BE2C (cell line): Measurements from ENCODE around the gene EYS.

Experiments
- DNase-seq: peaks from one replicate; pipeline ENCODE4 v3.0.0-alpha.2; 2020
- H3K27me3 ChIP-seq: fragments of 250-450 bp; sonication (Bioruptor Pico); 2 replicates; pipeline ENCODE4 v1.5.1; 2020; ENCODE audit warnings: mild to moderate bottlenecking
- H3K36me3 ChIP-seq: fragments of 250-450 bp; sonication (Bioruptor Pico); 2 replicates; pipeline ENCODE4 v1.5.1; 2020; ENCODE audit warnings: mild to moderate bottlenecking
- H3K4me1 ChIP-seq: fragments of 250-450 bp; sonication (Bioruptor Pico); 2 replicates; pipeline ENCODE4 v1.5.1; 2020
- H3K4me3 ChIP-seq: 2 replicates; pipeline ENCODE4 v1.5.1; 2011; ENCODE audit warnings: low read depth, low read length
- H3K9me3 ChIP-seq: fragments of 250-450 bp; sonication (Bioruptor Pico); 2 replicates; pipeline ENCODE4 v1.5.1; 2020
- TF ChIP-seq, protein P1 (sequence below): IDR thresholded peaks from 2 replicates; pipeline ENCODE4 v1.5.1; 2012; ENCODE audit warnings: mild to moderate bottlenecking, low read depth, low read length

The EYS gene

DNA sequence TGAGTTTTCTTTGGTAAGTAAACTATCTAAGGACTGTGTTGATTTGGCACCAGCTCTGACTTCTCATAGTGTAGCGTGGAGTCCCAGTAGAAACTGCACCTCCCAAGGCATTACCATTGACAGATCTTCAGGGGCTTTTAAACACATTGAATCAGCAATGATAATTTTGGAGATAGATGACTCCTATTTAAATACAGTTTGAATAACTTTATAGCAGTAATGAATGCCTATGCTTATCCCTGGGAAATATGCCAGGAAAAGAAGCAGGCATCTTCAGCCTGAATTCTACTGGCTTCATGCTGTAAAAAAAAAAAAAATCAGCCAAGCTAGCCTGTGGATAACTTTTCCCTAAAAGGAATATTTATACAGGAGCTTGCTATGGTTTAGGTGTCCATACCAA, 895.9 kb downstream of the EYS start:
- Histone ChIP-seq H3K27me3 (no peaks in the 10 kb centered on the region), H3K4me3 (no peak overlapping the region), H3K36me3 (no peaks in the 10 kb centered on the region), H3K9me3 (no peaks in the 10 kb centered on the region), H3K4me1 (peaks cover 17% of the 10 kb centered on the region)
- DNase-seq = no peak
- TF ChIP-seq, protein P1, sequence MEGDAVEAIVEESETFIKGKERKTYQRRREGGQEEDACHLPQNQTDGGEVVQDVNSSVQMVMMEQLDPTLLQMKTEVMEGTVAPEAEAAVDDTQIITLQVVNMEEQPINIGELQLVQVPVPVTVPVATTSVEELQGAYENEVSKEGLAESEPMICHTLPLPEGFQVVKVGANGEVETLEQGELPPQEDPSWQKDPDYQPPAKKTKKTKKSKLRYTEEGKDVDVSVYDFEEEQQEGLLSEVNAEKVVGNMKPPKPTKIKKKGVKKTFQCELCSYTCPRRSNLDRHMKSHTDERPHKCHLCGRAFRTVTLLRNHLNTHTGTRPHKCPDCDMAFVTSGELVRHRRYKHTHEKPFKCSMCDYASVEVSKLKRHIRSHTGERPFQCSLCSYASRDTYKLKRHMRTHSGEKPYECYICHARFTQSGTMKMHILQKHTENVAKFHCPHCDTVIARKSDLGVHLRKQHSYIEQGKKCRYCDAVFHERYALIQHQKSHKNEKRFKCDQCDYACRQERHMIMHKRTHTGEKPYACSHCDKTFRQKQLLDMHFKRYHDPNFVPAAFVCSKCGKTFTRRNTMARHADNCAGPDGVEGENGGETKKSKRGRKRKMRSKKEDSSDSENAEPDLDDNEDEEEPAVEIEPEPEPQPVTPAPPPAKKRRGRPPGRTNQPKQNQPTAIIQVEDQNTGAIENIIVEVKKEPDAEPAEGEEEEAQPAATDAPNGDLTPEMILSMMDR = no peak

GRCh38 chr6:64807785-64808184, 899.2 kb downstream of the EYS start:
- no peak for DNase-seq
- Histone ChIP-seq H3K4me1 (peaks cover 1% of the 10 kb centered on the region), H3K9me3 (no peaks in the 10 kb centered on the region), H3K4me3 (no peak overlapping the region), H3K36me3 (no peaks in the 10 kb centered on the region), H3K27me3 (no peaks in the 10 kb centered on the region)
- TF ChIP-seq, protein P1 = no peak

DNA sequence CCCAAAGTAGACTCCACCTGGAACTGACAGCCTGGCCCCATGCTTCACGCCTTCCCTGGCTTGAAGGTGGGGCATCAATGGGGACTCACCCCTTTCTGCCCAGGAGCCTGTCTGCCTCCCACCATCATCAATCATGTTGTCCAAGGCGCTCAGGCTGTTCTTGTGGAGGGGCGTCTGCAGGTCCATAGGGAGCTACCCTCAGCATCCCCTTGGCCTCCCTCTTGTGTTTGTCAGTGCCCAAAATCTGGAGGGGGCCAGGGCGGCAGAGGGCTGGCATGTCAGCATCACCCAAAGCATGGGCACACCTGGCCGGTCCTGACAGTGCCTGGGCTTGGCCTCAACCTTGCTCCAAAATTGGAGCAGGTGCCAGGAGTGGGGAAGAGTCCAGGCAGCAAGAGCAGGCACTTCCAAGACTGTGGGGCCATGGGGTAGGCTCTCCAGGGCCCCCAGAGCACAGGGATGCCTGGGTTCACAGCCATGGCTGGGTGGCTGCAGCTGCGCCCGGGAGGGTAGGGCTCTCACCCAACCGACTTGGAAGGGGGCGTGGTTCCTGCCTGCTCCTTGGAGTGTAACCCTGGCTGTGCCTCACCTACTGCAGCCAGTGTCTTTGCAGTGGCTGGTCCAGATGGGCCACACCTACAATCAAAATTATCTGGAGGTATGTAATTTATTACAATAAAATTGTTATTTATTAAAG, 903.4 kb downstream of the EYS start:
- Histone ChIP-seq H3K27me3 (no peaks in the 10 kb centered on the region), H3K4me1 (no peaks in the 10 kb centered on the region), H3K36me3 (no peaks in the 10 kb centered on the region), H3K9me3 (no peaks in the 10 kb centered on the region), H3K4me3 (no peak overlapping the region)
- TF ChIP-seq, protein P1 = no peak
- no peak for DNase-seq

DNA sequence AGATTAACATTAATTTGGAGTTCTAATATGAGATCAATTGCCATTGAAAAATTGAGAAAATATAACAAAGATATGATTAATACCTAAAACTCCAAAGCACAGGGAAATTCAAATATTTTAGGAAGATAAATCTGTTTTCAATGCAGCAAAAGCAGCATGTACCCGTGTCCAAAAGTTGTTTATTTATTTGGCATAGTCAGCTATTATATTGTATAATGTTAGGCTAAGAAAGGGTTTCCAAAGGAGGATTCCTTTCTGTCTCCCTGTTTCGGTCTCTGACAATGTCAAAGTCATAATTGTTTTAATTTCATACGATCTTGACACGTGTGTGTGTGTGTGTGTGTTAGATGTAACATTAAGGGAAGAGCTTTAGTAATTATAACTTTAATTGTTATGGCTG, 914.5 kb downstream of the EYS start:
- H3K36me3 ChIP-seq = no peaks in the 10 kb centered on the region
- TF ChIP-seq, protein P1 = no peak
- no peak overlapping the region for H3K4me3 ChIP-seq
- H3K4me1 ChIP-seq = no peaks in the 10 kb centered on the region
- no peaks in the 10 kb centered on the region for H3K27me3 ChIP-seq
- H3K9me3 ChIP-seq = no peaks in the 10 kb centered on the region
- no peak for DNase-seq

- Histone ChIP-seq H3K36me3 (no peaks in the 10 kb centered on the region), H3K4me3 (no peak overlapping the region), H3K4me1 (no peaks in the 10 kb centered on the region), H3K27me3 (no peaks in the 10 kb centered on the region), H3K9me3 (no peaks in the 10 kb centered on the region)
- TF ChIP-seq, protein P1 = no peak
- DNase-seq = no peak
Observed at GRCh38 chr6:64789476-64789875, 917.5 kb downstream of the EYS start.

DNA sequence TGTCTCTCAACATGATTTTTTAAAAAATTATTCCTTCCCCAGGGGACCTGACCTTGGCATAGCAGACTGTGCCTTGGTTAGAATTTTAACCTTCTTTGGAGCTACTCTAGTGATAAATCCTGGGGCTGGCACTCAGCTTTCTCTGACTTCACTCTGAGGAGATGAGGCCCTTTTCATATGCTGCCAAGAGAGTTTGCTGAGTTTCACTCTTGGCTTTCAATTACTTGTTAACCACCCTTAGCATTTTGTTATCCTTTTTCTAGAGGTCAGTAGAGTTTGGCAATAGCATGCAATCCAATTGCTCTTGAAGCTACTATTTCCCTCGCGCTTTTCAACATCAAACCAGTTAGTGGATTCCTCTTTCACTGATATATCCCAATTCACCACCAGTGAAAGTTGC, 920.3 kb downstream of the EYS start:
- no peaks in the 10 kb centered on the region for H3K4me1 ChIP-seq
- no peaks in the 10 kb centered on the region for H3K27me3 ChIP-seq
- no peak overlapping the region for H3K4me3 ChIP-seq
- no peak for DNase-seq
- H3K9me3 ChIP-seq = no peaks in the 10 kb centered on the region
- TF ChIP-seq, protein P1 = no peak
- no peaks in the 10 kb centered on the region for H3K36me3 ChIP-seq
